Cardiac septum (tissue), 1 donor: ENCODE measurements around the gene CHRNB1. TPM values are rescaled to one million over a fixed set of nuclear protein-coding genes. Genes with fewer than 3 reads are reported as not detected.
A peak's percentile ranks its signal among the peaks of the same experiment; 100 is the strongest.
"Not testable (repeated sequence)": the region's sequence is repeated elsewhere in the genome, so short reads cannot be mapped to it uniquely, and the experiment has no call there.

Experiments
- DNase-seq: peaks from one replicate; pipeline ENCODE4 v3.0.0-alpha.2; 2020; ENCODE audit warnings: low spot score
- intact Hi-C: fragments of 100-400 bp; cut with DNase I; formaldehyde crosslinking; loops from one replicate; pipeline ENCODE4 v1.14.0; 2022
- total RNA-seq: library from RNA; stranded (reverse); fragmentation: NEBNext Ultra II Directional; extraction: Animal tissue kit (Norgen Biotek cat#: 25700); gene quantifications from one replicate; pipeline ENCODE4 v1.2.1, GENCODE V29; 2021
- donor health status: DM: no; HTN: no; CAD: no.

CHRNB1 gene
- total RNA-seq, 1 donor from 2014 or later, result 9.9 TPM

- intact Hi-C loops, result no loop called here
- no peak for DNase-seq
Measured at GRCh38 chr17:7462474-7463371, 17.9 kb downstream of the CHRNB1 start.

DNA sequence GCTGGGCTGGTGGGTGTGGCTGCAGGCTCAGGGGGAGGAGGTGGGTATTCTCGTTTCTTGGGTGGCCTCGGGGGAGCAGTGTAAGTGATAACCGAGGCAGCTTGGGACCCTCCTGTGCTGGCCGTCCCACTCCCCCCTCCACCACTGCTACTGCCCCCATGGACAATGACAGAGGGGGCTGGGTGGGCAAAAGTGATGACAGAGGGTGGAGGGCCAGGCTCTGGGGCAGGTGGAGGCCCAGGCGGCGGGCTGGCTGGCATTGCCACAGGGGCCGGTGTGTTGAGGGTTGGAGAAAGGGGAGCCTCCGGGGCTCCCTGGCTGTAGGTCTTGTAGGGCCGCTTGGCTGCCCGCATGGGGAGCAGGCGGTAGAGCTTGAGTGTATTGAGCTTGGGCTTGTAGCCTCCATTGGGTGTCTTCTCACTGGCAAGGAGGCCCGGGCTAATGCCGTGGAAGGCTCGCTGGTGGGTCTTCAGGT is 18.5 kb downstream of the CHRNB1 start:
- intact Hi-C loops, result no loop called here
- DNase-seq, result no peak

GRCh38 chr17:7464081-7464480 is 19.2 kb downstream of the CHRNB1 start:
- intact Hi-C loops, result no loop called here
- DNase-seq, result no peak

DNA sequence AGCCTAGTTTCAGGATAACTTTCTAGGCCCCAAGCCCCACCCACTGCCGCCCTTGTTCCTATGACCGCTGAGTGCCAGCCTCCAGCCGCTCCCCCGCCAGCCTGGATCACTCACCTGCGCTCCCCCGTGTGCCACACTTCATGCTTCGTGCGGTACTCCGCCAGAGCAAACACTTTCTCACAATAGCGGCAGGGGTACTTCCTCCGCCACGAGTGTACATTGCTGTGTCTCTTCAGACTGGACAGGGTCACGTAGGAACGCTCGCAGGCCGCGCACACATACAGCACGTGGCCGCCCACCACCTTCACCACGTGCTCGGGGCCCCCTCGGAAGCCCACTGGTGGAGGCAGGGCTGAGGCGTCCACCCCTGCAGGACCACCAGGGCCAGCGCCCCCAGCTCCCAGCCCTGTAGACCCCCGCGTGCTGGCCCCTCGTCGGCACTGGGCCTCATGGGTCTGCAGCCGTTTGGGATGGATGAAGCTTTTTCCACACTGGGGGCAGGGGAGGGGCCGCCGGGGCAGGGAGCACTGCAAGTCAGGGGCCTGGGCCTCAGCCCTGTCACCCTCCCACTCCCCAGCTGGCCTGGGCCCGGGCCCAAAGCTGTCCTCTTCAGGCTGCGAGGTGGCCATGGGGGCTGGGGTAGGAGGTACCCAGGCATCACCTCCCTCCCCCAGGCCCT is 20.9 kb downstream of the CHRNB1 start:
- intact Hi-C loops, result no loop called here
- no peak for DNase-seq

DNA sequence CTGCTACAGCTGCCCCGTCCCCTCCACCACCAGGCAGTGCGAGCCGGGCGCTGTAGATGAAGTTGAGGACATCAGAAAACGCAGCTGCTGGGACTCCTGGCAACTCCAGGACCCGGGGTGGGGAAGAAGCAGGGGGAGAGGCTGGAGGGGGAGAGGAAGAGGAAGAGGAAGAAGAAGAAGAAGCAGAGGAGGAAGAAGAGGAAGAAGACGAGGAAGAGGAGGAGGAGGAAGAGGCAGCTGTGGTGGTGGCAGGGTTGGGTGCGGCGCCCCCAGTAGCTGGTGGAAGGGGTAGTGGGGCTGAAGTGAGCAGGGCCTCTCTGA is 21.4 kb downstream of the CHRNB1 start:
- intact Hi-C loops, result no loop called here
- DNase-seq, result no peak

DNA sequence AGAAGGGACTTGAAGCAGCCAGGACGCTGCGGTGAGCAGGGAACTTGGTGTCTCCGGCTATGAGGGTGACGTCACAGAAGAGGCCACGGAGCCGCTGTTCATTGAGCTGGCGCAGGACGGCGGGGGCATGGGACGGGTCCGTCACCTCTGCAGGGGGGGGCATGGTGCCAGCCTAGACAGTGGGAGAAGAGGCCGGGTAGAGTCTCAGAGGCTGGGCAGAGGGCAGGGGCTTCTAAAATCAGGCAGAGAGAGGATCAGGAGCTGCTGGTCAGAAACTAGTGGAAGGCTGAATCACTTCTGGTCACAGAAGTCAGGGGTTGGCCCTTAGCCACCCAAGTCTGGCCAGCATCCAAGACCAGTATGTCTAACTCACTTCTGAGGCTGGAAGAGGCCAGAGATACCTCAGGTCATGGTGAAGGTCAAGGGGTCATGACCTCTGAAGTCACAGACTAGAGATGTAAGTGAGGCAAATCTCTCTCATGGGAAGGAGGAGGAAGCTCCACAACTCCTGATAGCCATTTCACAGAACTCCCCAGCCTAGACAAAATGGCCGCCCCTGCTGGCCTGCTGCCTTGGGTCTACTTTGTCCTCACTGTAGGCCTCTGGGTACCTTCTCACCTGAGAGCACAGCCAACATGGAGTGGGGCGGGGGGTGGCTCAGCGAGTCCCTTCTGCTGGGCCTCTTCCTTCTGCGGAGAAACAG is 21.9 kb downstream of the CHRNB1 start:
- intact Hi-C loops, result no loop called here
- peak; percentile 84 for DNase-seq

- intact Hi-C loops, result no loop called here
- DNase-seq, result no peak
Measured at GRCh38 chr17:7467498-7467897, 22.6 kb downstream of the CHRNB1 start.

- DNase-seq, result no peak
- intact Hi-C loops, result no loop called here
Measured at GRCh38 chr17:7468290-7468689, 23.4 kb downstream of the CHRNB1 start.

GRCh38 chr17:7468804-7469389 is 24.0 kb downstream of the CHRNB1 start:
- no peak for DNase-seq
- intact Hi-C loops, result no loop called here

DNA sequence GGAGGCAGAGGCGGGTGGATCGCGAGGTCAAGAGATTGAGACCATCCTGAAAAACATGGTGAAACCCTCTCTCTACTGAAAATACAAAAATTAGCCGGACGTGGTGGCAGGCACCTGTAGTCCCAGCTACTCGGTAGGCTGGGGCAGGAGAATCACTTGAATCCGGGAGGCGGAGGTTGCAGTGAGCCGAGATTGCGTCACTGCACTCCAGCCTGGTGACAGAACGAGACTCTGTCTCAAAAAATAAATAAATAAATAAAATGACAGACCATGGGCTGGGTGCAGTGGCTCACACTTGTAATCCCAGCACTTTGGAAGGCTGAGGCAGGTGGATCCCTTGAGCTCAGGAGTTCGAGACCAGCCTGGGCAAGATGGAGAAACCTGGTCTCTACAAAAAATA is 25.0 kb downstream of the CHRNB1 start:
- intact Hi-C loops, DNase-seq: not testable (repeated sequence)

DNA sequence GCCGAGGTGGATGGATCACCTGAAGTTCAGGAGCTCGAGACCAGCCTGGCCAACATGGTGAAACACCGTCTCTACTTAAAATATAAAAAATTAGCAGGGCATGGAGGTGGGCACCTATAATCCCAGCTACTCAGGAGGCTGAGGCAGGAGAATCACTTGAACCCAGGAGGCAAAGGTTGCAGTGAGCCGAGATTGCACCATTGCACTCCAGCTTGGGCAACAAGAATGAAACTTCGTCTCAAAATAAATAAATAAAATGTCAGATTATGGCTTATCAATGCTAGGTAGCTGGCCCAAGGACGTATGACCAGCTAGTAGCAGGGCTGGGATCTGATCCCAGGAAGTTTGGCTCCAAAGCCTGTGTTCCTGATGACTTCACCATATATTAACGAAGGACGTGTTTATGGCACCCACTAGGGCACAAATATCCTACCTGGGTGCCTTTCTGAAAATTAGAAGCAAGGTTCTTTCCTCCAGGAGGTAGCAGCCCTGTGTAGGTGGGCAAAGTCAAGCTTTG is 25.7 kb downstream of the CHRNB1 start:
- DNase-seq, intact Hi-C loops: not testable (repeated sequence)

DNA sequence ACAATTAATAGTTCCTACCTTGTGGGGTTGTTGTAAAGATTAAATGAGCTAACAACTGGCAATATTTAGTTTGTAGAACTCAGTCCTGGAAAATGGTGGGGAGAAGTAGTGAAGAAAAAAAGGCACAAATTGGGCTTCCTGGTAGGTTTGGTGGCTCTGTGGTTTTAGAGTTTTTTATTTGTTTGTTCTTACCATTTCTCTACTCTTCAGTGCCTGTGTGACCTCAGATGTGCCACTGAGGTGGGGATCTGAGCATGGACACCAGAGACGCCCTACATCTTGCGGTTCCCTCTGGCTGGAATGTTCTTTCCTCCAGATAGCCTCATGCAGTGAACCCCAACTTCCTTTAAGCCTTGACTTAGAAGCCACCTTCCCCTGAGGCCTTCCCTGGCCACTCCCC is 26.9 kb downstream of the CHRNB1 start:
- no peak for DNase-seq
- intact Hi-C loops, result no loop called here

DNA sequence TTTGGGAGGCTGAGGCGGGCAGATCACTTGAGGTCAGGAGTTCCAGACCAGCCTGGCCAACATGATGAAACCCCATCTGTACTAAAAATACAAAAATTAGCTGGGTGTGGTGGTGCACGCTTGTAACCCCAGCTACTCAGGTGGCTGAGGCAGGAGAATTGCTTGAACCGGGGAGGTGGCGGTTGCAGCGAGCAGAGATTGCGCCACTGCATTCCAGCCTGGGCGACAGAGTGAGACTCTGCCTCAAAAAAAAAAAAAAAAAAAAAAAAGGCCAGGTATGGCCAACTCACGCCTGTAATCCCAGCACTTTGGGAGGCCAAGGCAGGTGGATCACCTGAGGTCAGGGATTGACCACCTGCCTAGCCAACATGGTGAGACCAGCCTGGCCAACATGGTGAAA is 29.9 kb downstream of the CHRNB1 start:
- DNase-seq, intact Hi-C loops: not testable (repeated sequence)

DNA sequence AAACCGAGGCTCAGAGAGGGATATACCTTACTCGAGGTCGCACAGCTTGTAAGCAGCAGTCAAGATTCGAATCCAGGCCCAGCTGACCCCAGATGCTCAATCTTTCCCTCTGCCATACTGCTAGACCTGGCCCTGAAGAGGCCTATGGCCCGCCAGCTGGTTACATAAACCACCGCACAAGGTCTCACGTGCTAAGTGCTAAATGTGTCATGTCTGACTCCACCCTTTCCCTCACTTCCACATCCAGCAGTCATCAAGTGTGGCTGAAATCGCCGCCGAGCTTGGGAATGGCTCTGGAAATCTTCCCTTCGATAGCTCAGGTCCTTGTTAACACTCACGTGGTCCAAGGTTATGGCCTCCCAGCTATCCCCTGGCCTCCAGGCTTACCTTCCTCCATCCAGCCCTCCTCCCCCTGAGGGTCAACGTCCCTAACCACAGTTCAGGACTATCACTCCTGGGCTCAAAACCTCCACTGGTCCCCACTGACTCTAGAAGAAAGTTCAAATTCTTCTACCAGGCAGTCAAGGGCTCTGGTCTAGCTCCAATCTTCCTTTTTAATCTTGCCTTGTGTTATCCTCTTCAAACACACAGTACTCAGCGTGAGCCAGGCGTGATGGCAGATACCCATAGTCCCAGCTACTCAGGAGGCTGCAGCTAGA is 31.0 kb downstream of the CHRNB1 start:
- intact Hi-C loops, result loop anchor here (2.0 kb wide), 1 partner anchor 37 kb away; the partner anchor contains the start of gene FGF11

GRCh38 chr17:7476494-7476893 is 31.6 kb downstream of the CHRNB1 start:
- DNase-seq, result no peak
- intact Hi-C loops, result loop anchor here (2.0 kb wide), 1 partner anchor 38 kb away; the partner anchor contains the start of gene FGF11

More for the DNA sequence above, 31.0 kb downstream of the CHRNB1 start:
- peak; percentile 84 for DNase-seq

DNA sequence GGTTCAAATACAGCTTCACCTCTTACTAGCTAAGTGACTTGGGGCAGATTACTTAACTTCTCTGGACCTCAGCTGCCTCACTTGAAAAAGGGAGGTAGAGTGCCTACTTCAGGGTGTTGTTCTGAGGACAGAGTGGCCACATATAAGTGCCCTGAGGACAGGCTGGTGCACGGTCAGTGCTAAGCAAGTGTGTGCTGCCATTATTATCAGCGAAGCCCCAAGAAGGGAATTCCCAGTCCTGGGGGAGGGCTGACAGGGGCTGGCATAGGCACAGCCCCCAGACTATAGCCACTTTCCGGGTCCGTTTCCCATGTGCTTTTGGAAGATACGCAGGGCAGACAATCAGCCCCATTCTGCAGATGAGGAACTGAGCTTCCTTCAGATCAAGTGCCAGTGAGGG is 32.1 kb downstream of the CHRNB1 start:
- intact Hi-C loops, result loop anchor here (2.0 kb wide), 1 partner anchor 38 kb away; the partner anchor contains the start of gene FGF11
- DNase-seq, result no peak

DNA sequence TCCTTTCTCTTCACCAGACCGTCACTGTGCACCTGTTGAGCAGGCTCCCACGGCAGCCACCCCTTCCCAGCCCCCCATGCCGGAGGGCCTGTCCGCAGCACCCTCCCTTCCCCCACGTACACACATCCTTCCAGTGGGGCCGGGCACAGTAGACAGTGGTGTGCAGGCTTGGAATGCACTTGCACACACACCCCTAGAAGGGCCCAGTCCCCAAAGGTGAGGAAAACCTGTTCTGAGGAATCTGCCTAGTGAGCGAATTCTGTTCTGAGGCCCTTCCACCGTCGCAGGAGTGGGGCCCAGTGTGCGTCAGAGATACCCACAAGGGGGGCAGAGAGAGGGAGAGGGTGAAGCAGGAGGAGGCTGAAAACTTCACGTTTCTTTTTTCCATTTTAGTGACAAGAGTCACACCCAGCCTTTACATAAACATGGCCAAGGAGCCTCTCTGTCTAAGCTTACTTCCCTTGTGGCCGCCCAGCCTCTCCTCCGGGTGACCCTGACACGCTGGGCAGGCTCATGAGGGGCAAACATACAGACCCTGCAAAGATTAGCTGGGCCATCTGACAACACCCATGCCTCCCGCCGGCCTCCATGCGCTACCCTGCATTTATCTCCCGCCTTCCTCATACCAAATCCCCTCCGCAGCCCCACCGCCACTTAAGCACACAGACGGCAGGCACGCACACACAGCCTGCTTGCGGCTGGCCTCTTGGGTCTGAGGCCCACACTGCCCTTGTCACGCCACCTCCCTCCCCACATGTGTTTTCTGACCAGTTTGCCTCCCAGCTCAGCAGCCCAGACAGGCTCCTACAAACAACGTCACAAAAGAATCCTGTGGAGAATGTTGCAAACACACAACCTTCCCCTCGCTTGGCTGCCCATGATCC is 32.8 kb downstream of the CHRNB1 start:
- no peak for DNase-seq
- intact Hi-C loops, result loop anchor here (2.0 kb wide), 1 partner anchor 39 kb away; the partner anchor contains the start of gene FGF11
